Measurements from ENCODE around the gene AHRR.
A peak's percentile ranks its signal among the peaks of the same experiment; 100 is the strongest.

The AHRR gene

GRCh38 chr5:344668-345067 lies 23.2 kb downstream of the AHRR start:
- peaks cover 16% of the 10 kb centered on the region for H3K4me1 ChIP-seq (ENCODE audit: insufficient read depth, low read length, severe bottlenecking)
- no peaks in the 10 kb centered on the region for H3K9me2 ChIP-seq (ENCODE audit: low read depth, low read length)
- no peaks in the 10 kb centered on the region for H3K9me3 ChIP-seq (ENCODE audit: low read length)
- H3K4me3 ChIP-seq (ENCODE audit: low read depth, low read length, poor library complexity, severe bottlenecking): no peak overlapping the region
- H3K9ac ChIP-seq (ENCODE audit: low read length): no peak overlapping the region
- peaks cover 6% of the 10 kb centered on the region; the same call in 1 of the 2 replicates for H3K79me2 ChIP-seq (ENCODE audit: insufficient read depth, low read length)
- TF ChIP-seq CTCF (IDR thresholded peaks at IDR 0.05; ENCODE audit: low read length) (no peak), EZH2 (IDR thresholded peaks at IDR 0.05; ENCODE audit: borderline replicate concordance, low read length) (no peak)
- H2AFZ ChIP-seq (ENCODE audit: low read length): no peak overlapping the region
- H3K4me2 ChIP-seq (ENCODE audit: low read length): no peak overlapping the region
- no peaks in the 10 kb centered on the region for H3F3A ChIP-seq (ENCODE audit: insufficient read depth, low read length)
- H4K20me1 ChIP-seq (ENCODE audit: insufficient read depth, low read length): no peaks in the 10 kb centered on the region
- no peaks in the 10 kb centered on the region; the same call in 1 of the 2 replicates for H3K27me3 ChIP-seq (ENCODE audit: insufficient read depth, low read length)
- no peak overlapping the region for H3K27ac ChIP-seq (ENCODE audit: low read depth, low read length, poor library complexity, severe bottlenecking)
- peaks cover 4% of the 10 kb centered on the region; the same call in 1 of the 2 replicates for H3K36me3 ChIP-seq (ENCODE audit: insufficient read depth, low read length)

GRCh38 chr5:345404-346195 lies 24.1 kb downstream of the AHRR start:
- H3K4me2 ChIP-seq (ENCODE audit: low read length): no peak overlapping the region
- no peak overlapping the region for H3K9ac ChIP-seq (ENCODE audit: low read length)
- no peak for TF ChIP-seq CTCF (IDR thresholded peaks at IDR 0.05; ENCODE audit: low read length)
- no peak for TF ChIP-seq EZH2 (IDR thresholded peaks at IDR 0.05; ENCODE audit: borderline replicate concordance, low read length)
- H3K4me1 ChIP-seq (ENCODE audit: insufficient read depth, low read length, severe bottlenecking): peaks cover 16% of the 10 kb centered on the region
- H4K20me1 ChIP-seq (ENCODE audit: insufficient read depth, low read length): no peaks in the 10 kb centered on the region
- H3K79me2 ChIP-seq (ENCODE audit: insufficient read depth, low read length): no peaks in the 10 kb centered on the region
- H3K27ac ChIP-seq (ENCODE audit: low read depth, low read length, poor library complexity, severe bottlenecking): no peak overlapping the region
- H3K9me2 ChIP-seq (ENCODE audit: low read depth, low read length): no peaks in the 10 kb centered on the region
- H3K36me3 ChIP-seq (ENCODE audit: insufficient read depth, low read length): no peaks in the 10 kb centered on the region
- no peak overlapping the region for H2AFZ ChIP-seq (ENCODE audit: low read length)
- no peaks in the 10 kb centered on the region; the same call in 1 of the 2 replicates for H3K27me3 ChIP-seq (ENCODE audit: insufficient read depth, low read length)
- no peaks in the 10 kb centered on the region for H3K9me3 ChIP-seq (ENCODE audit: low read length)
- no peaks in the 10 kb centered on the region for H3F3A ChIP-seq (ENCODE audit: insufficient read depth, low read length)
- no peak overlapping the region for H3K4me3 ChIP-seq (ENCODE audit: low read depth, low read length, poor library complexity, severe bottlenecking)

GRCh38 chr5:346229-346935 lies 24.9 kb downstream of the AHRR start:
- H3K4me3 ChIP-seq (ENCODE audit: low read depth, low read length, poor library complexity, severe bottlenecking): no peak overlapping the region
- no peak overlapping the region for H2AFZ ChIP-seq (ENCODE audit: low read length)
- no peaks in the 10 kb centered on the region for H3K9me2 ChIP-seq (ENCODE audit: low read depth, low read length)
- H3K36me3 ChIP-seq (ENCODE audit: insufficient read depth, low read length): peaks cover 8% of the 10 kb centered on the region; the same call in 1 of the 2 replicates
- no peaks in the 10 kb centered on the region for H4K20me1 ChIP-seq (ENCODE audit: insufficient read depth, low read length)
- peak overlapping the region; percentile 7 for H3K27ac ChIP-seq (ENCODE audit: low read depth, low read length, poor library complexity, severe bottlenecking)
- no peaks in the 10 kb centered on the region; the same call in 1 of the 2 replicates for H3K27me3 ChIP-seq (ENCODE audit: insufficient read depth, low read length)
- H3F3A ChIP-seq (ENCODE audit: insufficient read depth, low read length): no peaks in the 10 kb centered on the region
- peak overlapping the region; percentile 1; the same call in 1 of the 2 replicates for H3K4me2 ChIP-seq (ENCODE audit: low read length)
- H3K9ac ChIP-seq (ENCODE audit: low read length): no peak overlapping the region
- peaks cover 16% of the 10 kb centered on the region for H3K4me1 ChIP-seq (ENCODE audit: insufficient read depth, low read length, severe bottlenecking)
- H3K9me3 ChIP-seq (ENCODE audit: low read length): no peaks in the 10 kb centered on the region
- TF ChIP-seq CTCF (IDR thresholded peaks at IDR 0.05; ENCODE audit: low read length) (no peak), EZH2 (IDR thresholded peaks at IDR 0.05; ENCODE audit: borderline replicate concordance, low read length) (no peak)
- H3K79me2 ChIP-seq (ENCODE audit: insufficient read depth, low read length): no peaks in the 10 kb centered on the region
